HepG2 (cell line): ENCODE data around the gene ATG5. TPM values are rescaled to one million over a fixed set of nuclear protein-coding genes. Genes with fewer than 3 reads are reported as not detected.

ENCODE experiments used
- ATAC-seq: fragments of 200-7000 bp; cut with Tn5 transposase; 3 replicates; pipeline ENCODE4 v1.9.1; 2020; ENCODE audit warnings: mild to moderate bottlenecking, moderate library complexity
- BruUV-seq: library from RNA; stranded (reverse); fragments of 400-500 nt; replicated peaks from 2 replicates; lab custom pipeline; 2021; lab: Mats Ljungman, UMichigan
- CTCF ChIA-PET: fragments of 300-600 bp; formaldehyde crosslinking; extraction: SDS; loops from one replicate; lab custom pipeline; 2021; ENCODE audit warnings: low total read pairs, inconsistent platforms, low intra/inter-chr PET ratio; lab: Yijun Ruan, JAX
- POLR2A ChIA-PET: fragments of 350-600 bp; sonication (Branson Sonifier 250); formaldehyde crosslinking; loops from one replicate; lab custom pipeline; 2020; ENCODE audit warnings: antibody characterized with exemption, inconsistent platforms; lab: Yijun Ruan, JAX
- DNase-seq: peaks from one replicate; pipeline ENCODE4 v3.0.0-alpha.2; 2015; ENCODE audit warnings: low spot score
- FAIRE-seq: peaks from 3 replicates; lab custom pipeline; 2011; peaks lifted over from hg19 to GRCh38; lab: Jason Lieb, UNC
- H2AFZ ChIP-seq: one replicate; pipeline ENCODE4 v1.6.1; 2011; ENCODE audit warnings: low read length, inconsistent platforms
- H3K27ac ChIP-seq: fragments of 300-600 bp; 3 replicates; pipeline ENCODE4 v1.8.0; 2011; ENCODE audit warnings: mixed run types, mild to moderate bottlenecking, mixed read lengths, low read length, inconsistent platforms; ENCODE audit not compliant: insufficient read depth; ENCODE audit errors: extremely low read length
- H3K27me3 ChIP-seq, 2 experiments: fragments of 200-600 bp in 1 of 2; 2 replicates in 1 of 2; 3 replicates in 1 of 2; pipeline versions ENCODE4 v1.6.0 to v1.8.0; 2011; ENCODE audit warnings: low read length in 2 of 2, mild to moderate bottlenecking in 2 of 2, moderate library complexity in 2 of 2, inconsistent platforms in 1 of 2; ENCODE audit not compliant: insufficient read depth in 2 of 2, control insufficient read depth in 1 of 2
- H3K36me3 ChIP-seq, 2 experiments: fragments of 200-600 bp in 1 of 2; replicated peaks in 1 of 2; 2 replicates in 1 of 2; 3 replicates in 1 of 2; pipeline versions ENCODE4 v1.5.1 to v1.8.0; 2011; ENCODE audit warnings: low read length in 2 of 2, inconsistent platforms in 1 of 2; ENCODE audit not compliant: insufficient read depth in 2 of 2, control insufficient read depth in 1 of 2
- H3K4me1 ChIP-seq: 2 replicates; pipeline ENCODE4 v1.5.1; 2012; ENCODE audit warnings: low read length, inconsistent platforms; ENCODE audit not compliant: insufficient read depth
- H3K4me2 ChIP-seq: 2 replicates; pipeline ENCODE4 v1.6.0; 2011; ENCODE audit warnings: low read depth, low read length, inconsistent platforms
- H3K4me3 ChIP-seq, 3 experiments: fragments of 200-600 bp in 1 of 3; sonication (generic), shearing (Covaris generic) in 1 of 3; replicated peaks in 1 of 3; 2 replicates each; pipeline ENCODE4 v1.5.1; 2011 to 2016; ENCODE audit warnings: low read length in 3 of 3, inconsistent platforms in 2 of 3, low read depth in 2 of 3, mild to moderate bottlenecking in 2 of 3, control low read depth in 1 of 3, mixed read lengths in 1 of 3; ENCODE audit not compliant: insufficient read depth in 1 of 3
- H3K79me2 ChIP-seq: one replicate; pipeline ENCODE4 v1.6.1; 2011; ENCODE audit warnings: low read length, inconsistent platforms; ENCODE audit not compliant: insufficient read depth
- H3K9ac ChIP-seq: 2 replicates; pipeline ENCODE4 v1.6.0; 2011; ENCODE audit warnings: mild to moderate bottlenecking, low read depth, low read length, inconsistent platforms; ENCODE audit not compliant: insufficient read depth
- H3K9me3 ChIP-seq: 2 replicates; pipeline ENCODE4 v1.5.1; 2012; ENCODE audit warnings: mild to moderate bottlenecking, low read length
- H4K20me1 ChIP-seq: 2 replicates; pipeline ENCODE4 v1.6.0; 2011; ENCODE audit warnings: inconsistent platforms, mild to moderate bottlenecking, low read length, moderate library complexity; ENCODE audit not compliant: insufficient read depth
- FOXA1 ChIP-seq, 2 experiments: fragments of 450-650 bp in 1 of 2; sonication (generic) in 1 of 2; formaldehyde crosslinking in 1 of 2; IDR thresholded peaks; 2 replicates each; pipeline versions ENCODE4 v1.4.0 to v1.6.1; 2016 to 2020; ENCODE audit warnings: missing genetic modification reagents in 1 of 2
- FOXK1 ChIP-seq: sonication (generic); formaldehyde crosslinking; IDR thresholded peaks from 2 replicates; pipeline ENCODE4 v1.4.0; 2020; ENCODE audit warnings: low read depth, missing genetic modification reagents, borderline replicate concordance
- HNF4G ChIP-seq, 2 experiments: sonication (generic) in 1 of 2; formaldehyde crosslinking in 1 of 2; IDR thresholded peaks; 2 replicates each; pipeline versions ENCODE4 v1.4.0 to v1.6.1; 2011 to 2020; ENCODE audit warnings: borderline replicate concordance in 2 of 2, low read depth in 2 of 2, mild to moderate bottlenecking in 2 of 2, low read length in 1 of 2, missing genetic modification reagents in 1 of 2, moderate library complexity in 1 of 2
- ISX ChIP-seq: sonication (generic); formaldehyde crosslinking; conservative IDR thresholded peaks from 2 replicates; pipeline ENCODE4 v1.5.0; 2020; ENCODE audit warnings: missing genetic modification reagents
- PHF21A ChIP-seq: sonication (generic); formaldehyde crosslinking; IDR thresholded peaks from 2 replicates; pipeline ENCODE4 v1.5.0; 2020; ENCODE audit warnings: mild to moderate bottlenecking, missing genetic modification reagents
- SMARCC2 ChIP-seq: fragments of 450-650 bp; IDR thresholded peaks from 2 replicates; pipeline ENCODE4 v1.6.1; 2017; ENCODE audit warnings: antibody characterized with exemption, mild to moderate bottlenecking
- SNRNP70 ChIP-seq: fragments of 200-400 bp; formaldehyde crosslinking; IDR thresholded peaks from 2 replicates; pipeline ENCODE4 v1.6.1; 2017; ENCODE audit warnings: mild to moderate bottlenecking, low read depth, low read length, moderate library complexity
- TBX3 ChIP-seq: fragments of 450-650 bp; IDR thresholded peaks from 2 replicates; pipeline ENCODE4 v1.6.1; 2017; ENCODE audit warnings: antibody characterized with exemption, mild to moderate bottlenecking, inconsistent platforms, borderline replicate concordance
- TP53 ChIP-seq: sonication (generic); formaldehyde crosslinking; conservative IDR thresholded peaks from 2 replicates; pipeline ENCODE4 v1.4.0; 2020; ENCODE audit warnings: missing genetic modification reagents
- ZFY ChIP-seq: sonication (generic); formaldehyde crosslinking; IDR thresholded peaks from 2 replicates; pipeline ENCODE4 v1.4.0; 2020; ENCODE audit warnings: missing genetic modification reagents
- ZNF234 ChIP-seq: sonication (generic); formaldehyde crosslinking; conservative IDR thresholded peaks from 2 replicates; pipeline ENCODE4 v1.5.1; 2020; ENCODE audit warnings: mild to moderate bottlenecking, missing genetic modification reagents
- ZNF326 ChIP-seq: sonication (generic); formaldehyde crosslinking; IDR thresholded peaks from 2 replicates; pipeline ENCODE4 v1.4.0; 2020; ENCODE audit warnings: missing genetic modification reagents, borderline replicate concordance
- ZNF543 ChIP-seq: sonication (generic); formaldehyde crosslinking; IDR thresholded peaks from 2 replicates; pipeline ENCODE4 v1.4.0; 2020; ENCODE audit warnings: mild to moderate bottlenecking, missing genetic modification reagents
- ZNF629 ChIP-seq: sonication (generic); formaldehyde crosslinking; conservative IDR thresholded peaks from 2 replicates; pipeline ENCODE4 v1.5.0; 2020; ENCODE audit warnings: missing genetic modification reagents
- ZNF775 ChIP-seq: sonication (generic); formaldehyde crosslinking; IDR thresholded peaks from 2 replicates; pipeline ENCODE4 v1.4.0; 2020; ENCODE audit warnings: missing genetic modification reagents, mild to moderate bottlenecking, moderate library complexity, borderline replicate concordance
- WGBS: methylation state at CpG from one replicate; pipeline ENCODE4 v1.1.6; 2017; ENCODE audit warnings: low lambda C conversion rate; 5-methylcytosine and 5-hydroxymethylcytosine counted together
- in situ Hi-C: cut with HindIII; loops from 2 replicates; pipeline ENCODE4 v1.10.0; 2017; ENCODE audit warnings: low pct_unique_long_range_greater_than_20kb; ENCODE audit not compliant: extremely low pct_ligation_motif_present
- intact Hi-C: fragments of 100-400 bp; cut with micrococcal nuclease; formaldehyde crosslinking; loops from one replicate; pipeline ENCODE4 v1.10.0; 2022; ENCODE audit not compliant: unreplicated experiment
- polyA plus RNA-seq, 8 experiments: library from polyadenylated mRNA; depleted of rRNA in 3 of 8; stranded (reverse) in 7 of 8; unstranded in 1 of 8; fragments of >200 nt; fragmentation: Illumina TruSeq in 4 of 8; extraction: Trizol in 4 of 8; gene quantifications; 2 replicates each; pipeline versions ENCODE4 v1.2.1 to v1.2.3, GENCODE V29; 2011 to 2016; ENCODE audit warnings: low read depth in 4 of 8, missing spikeins in 1 of 8, mixed read lengths in 1 of 8; ENCODE audit not compliant: insufficient read depth in 1 of 8
- total RNA-seq, 5 experiments: library from RNA; depleted of rRNA; stranded (reverse); fragments of >200 nt; fragmentation: Illumina TruSeq; extraction: Trizol; gene quantifications; 2 replicates each; pipeline ENCODE4 v1.2.3, GENCODE V29; 2016; ENCODE audit warnings: low read depth in 1 of 5
- TF ChIP-seq, protein P1 (sequence below): sonication (generic); formaldehyde crosslinking; IDR thresholded peaks from 2 replicates; pipeline ENCODE4 v1.8.0; 2023; ENCODE audit warnings: mild to moderate bottlenecking, missing genetic modification reagents
- TF ChIP-seq, protein P2 (sequence below): sonication (generic); formaldehyde crosslinking; IDR thresholded peaks from 2 replicates; pipeline ENCODE4 v1.4.0; 2020; ENCODE audit warnings: missing genetic modification reagents
- TF ChIP-seq, protein P3 (sequence below), 2 experiments: sonication (generic) in 1 of 2; formaldehyde crosslinking in 1 of 2; IDR thresholded peaks; 2 replicates each; pipeline versions ENCODE4 v1.6.1 to v1.9.0; 2014 to 2022; ENCODE audit warnings: antibody characterized with exemption in 1 of 2, borderline replicate concordance in 1 of 2, inconsistent platforms in 1 of 2, low read depth in 1 of 2, missing genetic modification reagents in 1 of 2

ATG5 gene
- total and polyA plus RNA-seq, 2 of the 13 experiments (the other 11 are each of a cell fraction or from before 2014, with no cell fraction given) = 21.3 to 48.0 TPM

DNA sequence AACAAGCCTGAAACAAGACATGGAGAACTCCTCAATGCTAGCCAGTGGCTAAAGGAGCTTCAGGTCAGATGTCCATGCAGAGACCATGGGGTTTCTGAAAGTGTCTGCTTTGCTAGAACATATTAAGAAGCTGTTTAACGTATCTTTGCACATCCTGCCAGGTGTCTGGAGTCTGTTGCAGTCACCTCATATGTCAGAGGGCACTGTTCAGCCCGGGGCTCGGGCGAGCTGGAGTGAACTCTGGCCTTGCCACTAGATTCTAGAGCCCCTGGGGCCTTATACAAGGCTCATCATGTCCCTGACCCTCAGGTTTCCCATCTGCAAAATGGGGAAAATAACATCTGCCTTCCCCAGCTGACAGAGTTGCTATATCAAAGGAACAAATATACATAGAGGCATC lies 180.4 kb downstream of the ATG5 start:
- Histone ChIP-seq H3K9me3 (no peaks in the 10 kb centered on the region), H2AFZ (no peak overlapping the region), H4K20me1 (no peaks in the 10 kb centered on the region), H3K4me1 (no peaks in the 10 kb centered on the region), H3K79me2 (no peaks in the 10 kb centered on the region), H3K9ac (no peak overlapping the region), H3K36me3 (no peaks in the 10 kb centered on the region), H3K27ac (no peak overlapping the region), H3K4me2 (no peak overlapping the region), H3K4me3 (no peak overlapping the region), H3K27me3 (peaks cover 4 to 27% of the 10 kb centered on the region in 2 experiments; a peak in 4 of 5 replicates)
- FAIRE-seq = no peak
- CTCF ChIA-PET = no interaction called here
- no CpG with 5 or more reads among the region's 4 CpGs for WGBS
- intact Hi-C loops = no loop called here
- in situ Hi-C loops = no loop called here
- DNase-seq = no peak
- POLR2A ChIA-PET = no interaction called here
- no peak for ATAC-seq
- no TSS peak for BruUV-seq
- TF ChIP-seq ISX (CRISPR knock-in tag) = no peak
- TF ChIP-seq SNRNP70 = no peak
- TF ChIP-seq ZNF775 = no peak
- TF ChIP-seq, protein P1, sequence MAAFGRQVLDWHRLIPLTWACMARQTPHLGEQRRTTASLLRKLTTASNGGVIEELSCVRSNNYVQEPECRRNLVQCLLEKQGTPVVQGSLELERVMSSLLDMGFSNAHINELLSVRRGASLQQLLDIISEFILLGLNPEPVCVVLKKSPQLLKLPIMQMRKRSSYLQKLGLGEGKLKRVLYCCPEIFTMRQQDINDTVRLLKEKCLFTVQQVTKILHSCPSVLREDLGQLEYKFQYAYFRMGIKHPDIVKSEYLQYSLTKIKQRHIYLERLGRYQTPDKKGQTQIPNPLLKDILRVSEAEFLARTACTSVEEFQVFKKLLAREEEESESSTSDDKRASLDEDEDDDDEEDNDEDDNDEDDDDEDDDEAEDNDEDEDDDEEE (CRISPR knock-in tag) = no peak
- no peak for TF ChIP-seq FOXA1 (IDR thresholded peaks at IDR 0.05)
- TF ChIP-seq FOXA1 (CRISPR knock-in tag; IDR thresholded peaks at IDR 0.05) = no peak
- TF ChIP-seq HNF4G (IDR thresholded peaks at IDR 0.05; ENCODE audit: borderline replicate concordance, low read depth, low read length) = no peak
- TF ChIP-seq HNF4G (CRISPR knock-in tag; IDR thresholded peaks at IDR 0.05; ENCODE audit: borderline replicate concordance, low read depth) = no peak
- TF ChIP-seq, protein P2, sequence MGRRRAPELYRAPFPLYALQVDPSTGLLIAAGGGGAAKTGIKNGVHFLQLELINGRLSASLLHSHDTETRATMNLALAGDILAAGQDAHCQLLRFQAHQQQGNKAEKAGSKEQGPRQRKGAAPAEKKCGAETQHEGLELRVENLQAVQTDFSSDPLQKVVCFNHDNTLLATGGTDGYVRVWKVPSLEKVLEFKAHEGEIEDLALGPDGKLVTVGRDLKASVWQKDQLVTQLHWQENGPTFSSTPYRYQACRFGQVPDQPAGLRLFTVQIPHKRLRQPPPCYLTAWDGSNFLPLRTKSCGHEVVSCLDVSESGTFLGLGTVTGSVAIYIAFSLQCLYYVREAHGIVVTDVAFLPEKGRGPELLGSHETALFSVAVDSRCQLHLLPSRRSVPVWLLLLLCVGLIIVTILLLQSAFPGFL (CRISPR knock-in tag) = no peak
- TF ChIP-seq SMARCC2 = no peak
- no peak for TF ChIP-seq ZNF234 (CRISPR knock-in tag)
- no peak for TF ChIP-seq ZNF629 (CRISPR knock-in tag)
- TF ChIP-seq ZFY (CRISPR knock-in tag) = no peak
- TF ChIP-seq FOXK1 (CRISPR knock-in tag) = no peak
- TF ChIP-seq, protein P3, sequence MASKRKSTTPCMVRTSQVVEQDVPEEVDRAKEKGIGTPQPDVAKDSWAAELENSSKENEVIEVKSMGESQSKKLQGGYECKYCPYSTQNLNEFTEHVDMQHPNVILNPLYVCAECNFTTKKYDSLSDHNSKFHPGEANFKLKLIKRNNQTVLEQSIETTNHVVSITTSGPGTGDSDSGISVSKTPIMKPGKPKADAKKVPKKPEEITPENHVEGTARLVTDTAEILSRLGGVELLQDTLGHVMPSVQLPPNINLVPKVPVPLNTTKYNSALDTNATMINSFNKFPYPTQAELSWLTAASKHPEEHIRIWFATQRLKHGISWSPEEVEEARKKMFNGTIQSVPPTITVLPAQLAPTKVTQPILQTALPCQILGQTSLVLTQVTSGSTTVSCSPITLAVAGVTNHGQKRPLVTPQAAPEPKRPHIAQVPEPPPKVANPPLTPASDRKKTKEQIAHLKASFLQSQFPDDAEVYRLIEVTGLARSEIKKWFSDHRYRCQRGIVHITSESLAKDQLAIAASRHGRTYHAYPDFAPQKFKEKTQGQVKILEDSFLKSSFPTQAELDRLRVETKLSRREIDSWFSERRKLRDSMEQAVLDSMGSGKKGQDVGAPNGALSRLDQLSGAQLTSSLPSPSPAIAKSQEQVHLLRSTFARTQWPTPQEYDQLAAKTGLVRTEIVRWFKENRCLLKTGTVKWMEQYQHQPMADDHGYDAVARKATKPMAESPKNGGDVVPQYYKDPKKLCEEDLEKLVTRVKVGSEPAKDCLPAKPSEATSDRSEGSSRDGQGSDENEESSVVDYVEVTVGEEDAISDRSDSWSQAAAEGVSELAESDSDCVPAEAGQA (IDR thresholded peaks at IDR 0.05; ENCODE audit: low read depth) = no peak
- TF ChIP-seq, protein P3 (CRISPR knock-in tag; IDR thresholded peaks at IDR 0.05; ENCODE audit: borderline replicate concordance) = no peak
- no peak for TF ChIP-seq ZNF326 (CRISPR knock-in tag)
- TF ChIP-seq TP53 (CRISPR knock-in tag) = no peak
- TF ChIP-seq ZNF543 (CRISPR knock-in tag) = no peak
- TF ChIP-seq PHF21A (CRISPR knock-in tag) = no peak
- TF ChIP-seq TBX3 = no peak
